GM18867 (cell line): Measurements from ENCODE around the gene SOWAHB.
"Not testable (repeated sequence)": the region's sequence is repeated elsewhere in the genome, so short reads cannot be mapped to it uniquely, and the experiment has no call there.

Experiments used
- ATAC-seq: cut with Tn5 transposase; IDR thresholded peaks from one replicate; pipeline ENCODE4 v1.9.1; 2021; ENCODE audit warnings: mild to moderate bottlenecking, moderate library complexity; ENCODE audit not compliant: unreplicated experiment

Gene SOWAHB

GRCh38 chr4:76895619-76896018, 2.3 kb downstream of the SOWAHB start:
- no peak for ATAC-seq

GRCh38 chr4:76894537-76895255, 3.2 kb downstream of the SOWAHB start:
- ATAC-seq: no peak

GRCh38 chr4:76892601-76893000, 5.3 kb downstream of the SOWAHB start:
- no peak for ATAC-seq

- ATAC-seq: no peak
Observed at GRCh38 chr4:76892001-76892400, 5.9 kb downstream of the SOWAHB start.

- no peak for ATAC-seq
Observed at GRCh38 chr4:76886848-76887441, 11.0 kb downstream of the SOWAHB start.

DNA sequence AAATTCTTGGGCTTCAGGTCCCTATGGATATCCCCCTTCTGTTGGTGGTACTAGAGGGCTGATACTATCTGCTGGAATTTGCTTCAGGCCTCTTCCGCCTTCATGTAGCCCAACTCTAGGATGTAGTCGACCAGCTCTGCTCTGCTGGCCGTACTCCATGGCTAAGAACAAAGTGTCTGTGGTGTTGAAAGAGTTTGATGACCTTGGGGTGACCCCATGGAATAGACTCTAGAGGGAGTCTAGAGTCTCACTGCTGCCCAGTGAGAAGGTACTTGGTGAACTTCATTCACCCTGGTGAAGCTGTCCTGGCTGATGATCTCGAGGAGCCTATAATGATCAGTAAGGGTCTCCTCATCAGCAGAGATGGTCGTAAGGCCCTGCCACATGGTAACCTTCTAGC, 11.7 kb downstream of the SOWAHB start:
- no peak for ATAC-seq

DNA sequence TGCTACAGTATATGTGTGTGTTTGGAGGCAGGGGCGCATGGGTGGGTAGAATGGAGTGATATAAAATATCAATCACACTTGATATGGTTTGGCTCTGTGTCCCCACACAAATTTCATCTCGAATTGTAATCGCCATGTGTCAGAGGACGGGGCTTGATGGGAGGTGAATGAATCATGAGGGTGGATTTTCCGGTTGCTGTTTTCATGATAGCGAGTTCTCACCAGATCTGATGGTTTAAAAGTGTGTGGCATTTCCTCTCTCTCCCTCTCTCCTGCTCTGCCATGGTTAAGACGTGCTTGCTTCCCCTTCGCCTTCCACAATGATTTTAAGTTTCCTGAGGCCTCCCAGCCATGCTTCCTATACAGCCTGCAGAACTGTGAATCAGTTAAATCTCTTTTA, 14.8 kb downstream of the SOWAHB start:
- no peak for ATAC-seq

DNA sequence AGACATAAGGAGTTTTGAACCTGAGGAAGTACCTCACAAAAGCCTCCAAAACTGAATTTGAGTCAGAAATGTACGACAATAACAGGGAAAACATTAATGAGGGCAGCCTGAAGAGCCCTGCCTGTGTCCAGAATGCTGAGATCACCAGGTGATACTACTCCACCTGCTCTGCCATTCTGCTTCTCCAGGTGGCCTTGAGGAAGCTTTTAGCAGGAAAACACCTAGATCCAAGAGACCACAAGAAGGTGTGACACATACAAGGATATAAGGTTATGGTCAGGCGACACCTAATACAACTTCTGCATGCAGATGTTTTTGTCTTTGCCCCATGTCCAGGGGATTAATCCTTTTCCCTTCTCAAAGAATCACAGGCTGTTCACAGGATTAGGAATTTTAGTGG, 15.3 kb downstream of the SOWAHB start:
- ATAC-seq: no peak

- no peak for ATAC-seq
Observed at GRCh38 chr4:76881375-76881774, 16.6 kb downstream of the SOWAHB start.

GRCh38 chr4:76879731-76880364, 18.1 kb downstream of the SOWAHB start:
- ATAC-seq: no peak

GRCh38 chr4:76878641-76879165, 19.2 kb downstream of the SOWAHB start:
- not testable (repeated sequence) for ATAC-seq

GRCh38 chr4:76874176-76874575, 23.8 kb downstream of the SOWAHB start:
- ATAC-seq: no peak

DNA sequence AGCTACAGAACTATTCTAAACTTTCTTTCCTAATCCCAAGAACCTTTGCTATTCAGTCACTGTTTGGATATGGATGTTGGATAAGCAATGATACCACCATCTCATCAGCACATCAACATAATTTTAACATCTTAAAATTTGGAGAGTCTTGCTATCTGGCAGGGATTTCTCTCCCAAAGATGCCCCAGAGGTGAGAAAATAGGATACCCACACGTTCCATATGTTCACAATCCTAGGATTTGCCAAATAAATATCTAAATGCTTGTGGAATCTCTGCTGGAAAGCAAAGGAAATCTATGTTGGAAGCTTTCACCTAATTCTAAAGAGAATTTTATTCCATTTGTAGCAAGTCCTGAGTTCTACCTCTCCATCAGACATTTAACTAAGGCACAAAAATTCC, 24.4 kb downstream of the SOWAHB start:
- ATAC-seq: no peak

- ATAC-seq: no peak
Observed at GRCh38 chr4:76872556-76872955, 25.4 kb downstream of the SOWAHB start.

GRCh38 chr4:76868780-76869179, 29.2 kb downstream of the SOWAHB start:
- ATAC-seq: not testable (repeated sequence)

- ATAC-seq: no peak
Observed at GRCh38 chr4:76867880-76868655, 29.9 kb downstream of the SOWAHB start.

DNA sequence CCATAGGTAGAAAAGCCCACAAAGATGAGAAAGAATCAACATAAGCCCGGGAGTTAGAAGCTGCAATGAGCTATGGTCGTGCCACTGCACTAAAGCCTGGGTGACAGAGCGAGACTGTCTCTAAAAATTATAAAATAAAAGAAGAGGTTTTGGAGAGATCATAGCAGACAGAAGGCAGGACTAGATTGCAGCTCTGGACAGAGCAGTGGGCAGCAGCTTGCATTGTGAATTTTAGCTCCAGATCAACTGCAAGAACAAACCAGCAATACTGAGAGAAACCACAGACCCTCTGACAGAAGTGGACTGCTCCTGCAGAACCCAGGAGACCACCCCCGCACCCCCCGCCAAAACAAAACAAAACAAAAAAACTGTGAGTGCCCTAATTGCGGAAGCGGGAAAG, 30.6 kb downstream of the SOWAHB start:
- ATAC-seq: no peak

- no peak for ATAC-seq
Observed at GRCh38 chr4:76866641-76867040, 31.3 kb downstream of the SOWAHB start.

DNA sequence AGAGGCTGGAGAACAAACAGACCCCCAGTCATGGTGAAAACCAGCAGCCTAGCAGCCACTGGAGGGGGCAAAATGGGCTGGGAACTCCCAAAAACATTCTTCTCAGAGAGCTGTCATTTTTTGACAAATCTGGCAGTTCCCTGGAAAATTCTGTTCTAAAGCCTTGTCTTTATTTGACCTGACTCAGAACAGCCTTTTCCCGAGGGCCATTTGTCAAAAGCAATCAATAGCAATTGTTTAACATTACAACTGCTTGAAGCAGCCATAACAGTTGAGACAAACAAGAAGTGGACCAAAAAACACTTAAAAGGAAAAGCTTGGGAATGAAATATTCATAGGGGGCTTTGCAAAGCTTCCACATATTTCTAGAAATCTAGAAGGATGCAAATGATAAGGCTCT, 39.6 kb downstream of the SOWAHB start:
- ATAC-seq: no peak

DNA sequence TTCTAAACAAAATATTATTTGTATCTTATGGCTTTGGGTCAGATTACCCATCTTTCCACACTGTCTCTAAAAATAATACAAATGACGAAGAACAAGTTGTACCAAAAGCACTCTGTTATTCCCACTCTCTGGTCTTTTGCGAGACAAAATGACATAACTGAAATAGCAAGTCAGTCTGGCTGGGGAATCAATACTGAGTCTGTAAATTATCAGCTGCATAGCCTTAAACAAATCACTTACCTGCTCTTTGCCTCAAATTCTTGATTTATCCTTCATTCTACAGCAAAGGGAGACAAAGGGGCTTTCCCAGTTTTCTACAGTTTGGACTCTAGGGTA, 40.9 kb downstream of the SOWAHB start:
- no peak for ATAC-seq

DNA sequence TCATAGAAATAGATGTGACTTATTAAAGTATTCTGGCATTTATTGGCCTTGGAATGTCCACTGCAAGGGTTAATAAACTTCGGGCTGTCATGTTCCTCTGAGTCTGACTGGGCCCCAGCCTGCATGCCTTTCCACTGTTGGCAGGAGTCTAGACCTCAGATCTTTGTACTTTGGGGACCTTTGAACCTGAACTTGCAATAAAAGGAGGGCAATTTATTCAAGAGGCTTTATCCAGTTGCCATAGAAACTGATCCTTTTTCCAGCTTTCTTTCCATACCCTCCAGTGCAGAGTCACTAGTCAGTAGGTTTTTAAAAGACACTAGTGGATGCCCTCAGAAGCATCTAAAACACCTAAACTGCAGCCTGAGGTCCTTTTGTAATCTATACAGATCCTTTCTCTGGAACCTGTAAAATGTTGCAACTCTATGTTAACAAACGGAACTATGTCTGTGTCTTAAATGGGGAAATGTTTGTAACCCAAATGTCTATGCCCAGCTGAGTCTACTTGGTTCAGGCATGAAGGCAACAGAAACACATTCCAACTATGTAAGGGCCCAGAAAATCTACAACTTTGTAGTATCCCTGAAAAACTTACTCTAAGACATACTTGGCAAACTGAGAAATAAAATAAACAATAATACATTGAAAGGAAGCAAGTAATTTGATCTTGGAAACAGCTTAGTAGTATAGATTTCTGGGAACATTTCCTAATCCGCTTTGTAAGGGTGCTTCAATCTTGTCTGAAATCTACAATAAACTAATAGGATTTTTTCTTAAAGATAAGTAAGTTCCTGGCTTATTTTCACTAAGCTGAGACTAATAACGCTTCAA, 41.5 kb downstream of the SOWAHB start:
- ATAC-seq: no peak
